A673 (cell line): ENCODE results near the gene WNT6. TPM values are rescaled to one million over a fixed set of nuclear protein-coding genes. Genes with fewer than 3 reads are reported as not detected.

Experiments
- BruUV-seq: library from RNA; stranded (reverse); fragments of 400-500 nt; replicated peaks from 2 replicates; lab custom pipeline; 2021; lab: Mats Ljungman, UMichigan
- CTCF ChIA-PET: fragments of 300-600 bp; sonication (Branson Sonifier 250); formaldehyde crosslinking; loops from one replicate; lab custom pipeline; 2022; ENCODE audit warnings: antibody characterized with exemption; lab: Charles Lee
- POLR2A ChIA-PET: fragments of 300-600 bp; sonication (Branson Sonifier 250); formaldehyde crosslinking; loops from one replicate; lab custom pipeline; 2022; ENCODE audit warnings: antibody characterized with exemption; ENCODE audit not compliant: low non-redundant PET; lab: Charles Lee
- DNase-seq: peaks from one replicate; pipeline ENCODE4 v3.0.0-alpha.2; 2015; ENCODE audit warnings: low spot score
- H3K27ac ChIP-seq: fragments of 200-600 bp; sonication (generic); 2 replicates; pipeline ENCODE4 v1.5.1; 2016; ENCODE audit warnings: mixed run types, low read depth, mild to moderate bottlenecking, mixed read lengths, antibody characterized with exemption, low read length; ENCODE audit not compliant: poor library complexity, severe bottlenecking
- H3K27me3 ChIP-seq: fragments of 200-600 bp; sonication (generic); replicated peaks from 2 replicates; pipeline ENCODE4 v1.6.1; 2017; ENCODE audit warnings: mixed run types, low read depth, mild to moderate bottlenecking, mixed read lengths, antibody characterized with exemption, low read length; ENCODE audit not compliant: insufficient read depth, poor library complexity
- H3K36me3 ChIP-seq: fragments of 200-600 bp; sonication (generic); 2 replicates; pipeline ENCODE4 v1.6.1; 2016; ENCODE audit warnings: mixed run types, mild to moderate bottlenecking, mixed read lengths, antibody characterized with exemption, low read length; ENCODE audit not compliant: insufficient read depth, poor library complexity, severe bottlenecking
- H3K4me1 ChIP-seq: fragments of 200-600 bp; sonication (generic); 2 replicates; pipeline ENCODE4 v1.6.1; 2017; ENCODE audit warnings: mixed run types, mild to moderate bottlenecking, mixed read lengths, antibody characterized with exemption, low read length; ENCODE audit not compliant: insufficient read depth, poor library complexity, severe bottlenecking
- H3K4me3 ChIP-seq: fragments of 200-600 bp; sonication (generic); 2 replicates; pipeline ENCODE4 v1.5.1; 2016; ENCODE audit warnings: low read depth, mixed run types, mild to moderate bottlenecking, mixed read lengths, low read length; ENCODE audit not compliant: poor library complexity, severe bottlenecking
- H3K9me3 ChIP-seq: fragments of 200-600 bp; sonication (generic); 2 replicates; pipeline ENCODE4 v1.6.1; 2016; ENCODE audit warnings: mixed run types, low read depth, mild to moderate bottlenecking, mixed read lengths, antibody characterized with exemption, low read length; ENCODE audit not compliant: poor library complexity, severe bottlenecking
- CTCF ChIP-seq: fragments of 300-800, 200-600 bp; sonication (generic); conservative IDR thresholded peaks from 2 replicates; pipeline ENCODE4 v1.5.1; 2017; ENCODE audit warnings: low read depth, mild to moderate bottlenecking, antibody characterized with exemption, low read length, moderate library complexity, mixed read lengths
- EZH2 ChIP-seq: fragments of 200-600 bp; sonication (generic); IDR thresholded peaks from 2 replicates; pipeline ENCODE4 v1.6.1; 2017; ENCODE audit warnings: borderline replicate concordance, low read depth, mild to moderate bottlenecking, mixed read lengths, antibody characterized with exemption, low read length; ENCODE audit not compliant: poor library complexity, severe bottlenecking
- intact Hi-C: fragments of 100-400 bp; cut with micrococcal nuclease; formaldehyde crosslinking; loops from one replicate; pipeline ENCODE4 v1.10.0; 2022; ENCODE audit not compliant: unreplicated experiment
- total RNA-seq: library from RNA; stranded (reverse); gene quantifications from 2 replicates; pipeline ENCODE4 v1.2.3, GENCODE V29; 2021

WNT6 gene
- total RNA-seq, 1 experiment from 2014 or later: not detected

GRCh38 chr2:218828477-218828778, 31.2 kb upstream of the WNT6 start:
- Histone ChIP-seq H3K27ac (no peak overlapping the region), H3K36me3 (no peaks in the 10 kb centered on the region), H3K4me1 (no peaks in the 10 kb centered on the region), H3K27me3 (peaks cover 14% of the 10 kb centered on the region), H3K4me3 (no peak overlapping the region), H3K9me3 (no peaks in the 10 kb centered on the region)
- ChIA-PET POLR2A (no interaction called here), CTCF (interaction anchor here (0.6 kb wide), 1 partner anchor 49 kb away, joined by 3 read pairs; no protein-coding TSS in a partner anchor)
- TF ChIP-seq CTCF (no peak), EZH2 (no peak)
- no TSS peak for BruUV-seq
- DNase-seq: no peak
- intact Hi-C loops: no loop called here

- CTCF ChIA-PET: no interaction called here
Observed at GRCh38 chr2:218829868-218830451, 29.6 kb upstream of the WNT6 start.

DNA sequence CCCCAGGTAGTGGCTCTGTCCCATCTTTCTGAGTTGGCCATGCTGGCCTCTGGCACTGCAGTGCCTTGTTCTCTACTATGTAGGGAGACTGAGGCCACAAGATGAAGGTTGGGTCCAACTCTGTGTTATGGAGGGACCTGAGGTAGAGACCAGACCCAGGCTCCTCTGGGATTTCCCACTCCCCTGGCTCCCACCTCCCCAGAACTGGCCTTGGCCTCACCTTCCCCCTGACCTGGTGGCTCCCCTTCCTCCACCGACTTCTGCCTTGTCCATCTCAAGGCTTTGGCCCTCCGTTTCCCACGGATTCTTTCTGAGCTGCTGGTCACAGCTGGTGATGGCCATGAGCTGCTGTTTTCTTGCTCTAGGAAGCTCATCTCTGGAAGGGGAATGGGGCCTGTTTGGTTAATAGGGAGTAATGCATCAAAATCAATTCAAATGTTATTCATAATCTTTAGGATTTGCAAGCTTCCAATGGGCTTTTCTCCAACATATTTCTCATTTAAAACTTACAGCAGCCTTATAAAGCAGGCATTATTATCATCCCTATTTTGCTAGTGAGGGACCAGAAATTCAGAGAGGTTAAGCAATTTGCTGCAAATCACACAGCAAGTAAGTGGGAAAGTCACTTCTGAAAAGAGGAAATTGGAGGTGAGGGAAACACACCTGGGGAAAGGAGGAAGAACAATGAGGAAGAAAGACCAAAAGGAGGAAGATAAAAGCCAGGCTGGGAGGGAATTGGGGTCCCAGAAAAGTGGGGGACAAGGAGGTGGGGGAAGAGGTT, 28.9 kb upstream of the WNT6 start:
- no TSS peak for BruUV-seq
- POLR2A ChIA-PET: no interaction called here
- no peaks in the 10 kb centered on the region for H3K36me3 ChIP-seq
- no peak overlapping the region for H3K4me3 ChIP-seq
- H3K4me1 ChIP-seq: no peaks in the 10 kb centered on the region
- intact Hi-C loops: no loop called here
- H3K27ac ChIP-seq: no peak overlapping the region
- CTCF ChIA-PET: no interaction called here
- no peak for TF ChIP-seq CTCF
- no peak for TF ChIP-seq EZH2
- H3K9me3 ChIP-seq: no peaks in the 10 kb centered on the region
- DNase-seq: no peak
- H3K27me3 ChIP-seq: peaks cover 15% of the 10 kb centered on the region

More at GRCh38 chr2:218829868-218830451, 29.6 kb upstream of the WNT6 start:
- H3K9me3 ChIP-seq: no peaks in the 10 kb centered on the region
- POLR2A ChIA-PET: no interaction called here
- H3K36me3 ChIP-seq: no peaks in the 10 kb centered on the region
- DNase-seq: no peak
- H3K27ac ChIP-seq: no peak overlapping the region
- no peaks in the 10 kb centered on the region for H3K4me1 ChIP-seq
- intact Hi-C loops: no loop called here
- no peak for TF ChIP-seq EZH2
- no peak for TF ChIP-seq CTCF
- peaks cover 15% of the 10 kb centered on the region for H3K27me3 ChIP-seq
- no peak overlapping the region for H3K4me3 ChIP-seq
- BruUV-seq: no TSS peak
